Upper lobe of left lung (tissue), 4 donors: ENCODE results near the gene EXD3.

ENCODE experiments used
- CTCF ChIP-seq, 6 experiments: fragments of 450-650 bp in 4 of 6; fragments of 200-600 bp in 2 of 6; sonication (generic) in 2 of 6; IDR thresholded peaks; one replicate each; pipeline ENCODE4 v1.5.1; 2016 to 2019; ENCODE audit warnings: antibody characterized with exemption in 6 of 6
- POLR2A ChIP-seq, 4 donors: fragments of 450-650 bp; IDR thresholded peaks; one replicate each; pipeline ENCODE4 v1.5.1; 2016 to 2017; ENCODE audit warnings: antibody characterized with exemption in 4 of 4, mild to moderate bottlenecking in 2 of 4
- POLR2AphosphoS5 ChIP-seq, 2 donors: sonication (generic); formaldehyde crosslinking; IDR thresholded peaks; one replicate each; pipeline ENCODE4 v1.5.1; 2017; ENCODE audit warnings: antibody characterized with exemption in 2 of 2

GRCh38 chr9:137262909-137263285 lies 160.1 kb downstream of the EXD3 start:
- TF ChIP-seq POLR2AphosphoS5 (IDR thresholded peaks at IDR 0.05) (no peak), CTCF (IDR thresholded peaks at IDR 0.05) (no peak), POLR2A (IDR thresholded peaks at IDR 0.05) (no peak)
